HG02798 (cell line): ENCODE data around the gene GLRX5.
A peak's percentile ranks its signal among the peaks of the same experiment; 100 is the strongest.

Experiments used
- ATAC-seq: cut with Tn5 transposase; IDR thresholded peaks from one replicate; pipeline ENCODE4 v1.9.1; 2021; ENCODE audit warnings: mild to moderate bottlenecking; ENCODE audit not compliant: unreplicated experiment, poor library complexity

The GLRX5 gene

GRCh38 chr14:95515596-95516552 lies 19.0 kb upstream of the GLRX5 start:
- ATAC-seq: peak; percentile 83

- ATAC-seq: peak; percentile 58
Measured at GRCh38 chr14:95516554-95517181, 18.2 kb upstream of the GLRX5 start, which contains the start of gene SYNE3. Gene SYNE3, minus strand, starts transcription at chr14:95516650. Its CDS starts 40,829 bp downstream, at chr14:95475821.

GRCh38 chr14:95518045-95518751 lies 16.7 kb upstream of the GLRX5 start:
- peak; percentile 13 for ATAC-seq

GRCh38 chr14:95519699-95520098 lies 15.2 kb upstream of the GLRX5 start:
- ATAC-seq: no peak

GRCh38 chr14:95520346-95520745 lies 14.5 kb upstream of the GLRX5 start:
- no peak for ATAC-seq

- no peak for ATAC-seq
Measured at GRCh38 chr14:95521001-95521400, 13.8 kb upstream of the GLRX5 start.

GRCh38 chr14:95522116-95522515 lies 12.7 kb upstream of the GLRX5 start:
- no peak for ATAC-seq

GRCh38 chr14:95522556-95522955 lies 12.3 kb upstream of the GLRX5 start:
- no peak for ATAC-seq

- ATAC-seq: no peak
Measured at GRCh38 chr14:95523051-95523814, 11.6 kb upstream of the GLRX5 start.

- ATAC-seq: no peak
Measured at GRCh38 chr14:95523815-95524448, 10.9 kb upstream of the GLRX5 start.

- ATAC-seq: no peak
Measured at GRCh38 chr14:95524706-95525512, 9.9 kb upstream of the GLRX5 start.

GRCh38 chr14:95525999-95526398 lies 8.9 kb upstream of the GLRX5 start:
- ATAC-seq: no peak

GRCh38 chr14:95526483-95527386 lies 8.1 kb upstream of the GLRX5 start:
- ATAC-seq: no peak

- ATAC-seq: peak; percentile 48
Measured at GRCh38 chr14:95527387-95528002, 7.4 kb upstream of the GLRX5 start.

GRCh38 chr14:95529216-95529615 lies 5.6 kb upstream of the GLRX5 start:
- ATAC-seq: no peak

- no peak for ATAC-seq
Measured at GRCh38 chr14:95530473-95531276, 4.2 kb upstream of the GLRX5 start.

GRCh38 chr14:95531473-95531872 lies 3.4 kb upstream of the GLRX5 start:
- ATAC-seq: no peak
